GM21825 (cell line): ENCODE results near the gene KCNK18.
"Not testable (repeated sequence)": the region's sequence is repeated elsewhere in the genome, so short reads cannot be mapped to it uniquely, and the experiment has no call there.

Experiments
- ATAC-seq: cut with Tn5 transposase; IDR thresholded peaks from one replicate; pipeline ENCODE4 v1.9.1; 2021; ENCODE audit warnings: mild to moderate bottlenecking, moderate library complexity; ENCODE audit not compliant: unreplicated experiment

Gene KCNK18

DNA sequence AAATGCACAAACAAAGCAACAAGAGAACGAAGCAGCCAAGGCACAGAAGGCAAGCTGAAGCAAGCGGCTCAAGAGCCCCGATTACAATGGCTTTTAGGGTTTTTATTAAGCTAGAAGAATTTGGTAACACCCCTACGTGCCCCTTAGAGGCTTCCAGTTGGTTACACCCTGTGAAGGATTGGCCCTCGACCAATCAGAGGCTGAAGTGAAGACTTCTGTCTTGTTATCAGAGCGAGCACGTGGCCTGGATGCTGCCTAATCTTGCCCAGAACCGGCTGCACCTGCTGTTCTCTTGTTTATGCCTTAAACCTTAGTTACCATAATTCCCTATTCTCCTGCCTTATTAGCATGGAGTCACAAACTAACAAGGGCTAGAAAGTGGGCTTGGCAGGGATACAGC lies 21.4 kb downstream of the KCNK18 start:
- no peak for ATAC-seq

DNA sequence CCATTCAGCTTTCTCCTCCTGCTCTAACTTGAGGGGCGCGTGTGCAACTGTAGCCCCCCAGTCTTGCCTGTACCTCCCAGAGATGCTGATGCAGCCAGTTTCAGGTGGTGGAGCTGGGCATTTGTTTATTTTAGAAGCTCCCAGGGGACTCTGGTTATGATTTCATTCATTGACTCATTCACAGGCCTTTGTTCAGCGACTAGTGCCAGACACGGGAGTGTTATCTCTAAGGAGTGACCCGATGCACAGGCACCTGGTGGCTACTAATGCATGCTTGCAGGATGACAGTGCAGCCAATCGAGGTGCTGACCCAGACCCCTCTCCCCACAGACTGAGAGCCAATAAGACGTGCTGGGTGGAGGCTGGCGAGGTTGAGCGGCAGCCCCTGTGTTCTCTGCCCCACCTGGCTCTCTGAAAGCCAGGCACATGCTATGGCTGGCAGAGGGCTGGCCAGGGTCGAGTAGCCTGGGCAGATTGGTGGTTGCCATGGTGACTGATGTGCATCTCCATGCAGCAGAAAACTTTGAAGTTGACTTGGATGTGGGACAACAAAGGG lies 23.9 kb downstream of the KCNK18 start:
- no peak for ATAC-seq

GRCh38 chr10:117222552-117222951 lies 25.3 kb downstream of the KCNK18 start:
- no peak for ATAC-seq

- no peak for ATAC-seq
Measured at GRCh38 chr10:117222976-117223692, 25.8 kb downstream of the KCNK18 start.

DNA sequence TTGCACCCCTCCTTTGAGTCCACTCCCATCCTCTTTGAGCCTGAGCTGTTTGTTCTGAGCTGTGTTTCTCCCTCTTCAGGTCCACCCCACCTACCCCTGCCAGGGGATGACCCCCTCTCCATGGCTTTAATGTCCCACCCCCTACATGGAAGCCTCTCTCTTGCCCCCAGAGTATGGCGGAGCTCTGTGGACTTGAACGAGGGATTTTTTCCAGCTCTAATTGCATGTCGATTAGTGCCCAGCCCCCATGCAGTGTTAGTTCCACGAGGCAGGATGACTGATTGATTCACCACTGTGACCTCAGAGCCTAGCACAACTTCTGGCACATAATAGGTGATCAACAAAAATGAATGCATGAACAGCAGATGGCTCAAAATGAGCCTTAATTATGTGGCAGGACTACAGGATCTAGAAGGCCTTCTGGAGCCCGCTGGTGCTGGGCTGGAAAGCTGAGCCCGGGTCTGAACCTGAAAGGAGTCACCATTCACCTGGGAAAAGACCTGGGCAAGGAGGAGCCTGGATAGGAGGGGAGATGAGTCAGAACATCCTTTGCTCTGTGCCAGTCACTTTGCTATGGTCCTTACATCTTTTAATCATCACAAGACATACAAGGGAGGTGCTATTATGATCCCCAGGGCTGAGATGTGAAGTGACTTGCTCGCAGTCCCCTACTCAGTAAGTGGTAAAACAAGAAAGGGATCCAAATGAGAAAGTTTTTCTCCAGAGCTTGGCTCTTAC lies 26.6 kb downstream of the KCNK18 start:
- ATAC-seq = no peak

GRCh38 chr10:117224881-117225280 lies 27.6 kb downstream of the KCNK18 start:
- no peak for ATAC-seq

- no peak for ATAC-seq
Measured at GRCh38 chr10:117226813-117227451, 29.6 kb downstream of the KCNK18 start.

- ATAC-seq = no peak
Measured at GRCh38 chr10:117228210-117228609, 30.9 kb downstream of the KCNK18 start.

GRCh38 chr10:117230107-117230506 lies 32.8 kb downstream of the KCNK18 start:
- ATAC-seq = not testable (repeated sequence)

DNA sequence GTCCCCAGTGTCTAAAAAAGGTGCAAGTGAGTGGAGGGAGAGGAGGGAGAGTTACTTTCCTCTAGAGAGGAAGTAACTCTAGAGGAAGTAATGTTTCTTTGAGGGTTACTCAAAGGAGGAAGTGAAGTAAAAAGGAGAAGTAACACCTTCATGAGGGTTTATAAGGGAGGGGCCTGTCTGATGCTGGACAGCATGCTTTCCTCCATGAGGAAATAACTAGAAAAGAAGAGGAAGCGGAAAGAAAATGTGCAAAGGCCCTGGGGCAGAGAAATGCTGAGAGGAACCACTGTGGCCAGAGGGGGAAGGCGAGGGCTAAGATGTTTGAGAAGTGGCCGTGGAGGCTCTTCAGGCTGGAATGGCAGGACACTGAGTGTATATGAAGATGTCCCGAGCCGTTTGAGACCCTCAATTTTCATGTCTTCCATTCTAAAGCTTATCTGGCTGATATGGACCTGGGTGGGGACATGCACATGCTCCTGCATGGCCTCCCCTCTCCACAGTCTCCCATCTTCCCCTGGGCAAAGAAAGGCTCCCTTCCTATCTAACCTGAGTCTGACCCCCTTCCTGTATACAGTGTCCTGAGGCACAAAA lies 40.2 kb downstream of the KCNK18 start:
- no peak for ATAC-seq

DNA sequence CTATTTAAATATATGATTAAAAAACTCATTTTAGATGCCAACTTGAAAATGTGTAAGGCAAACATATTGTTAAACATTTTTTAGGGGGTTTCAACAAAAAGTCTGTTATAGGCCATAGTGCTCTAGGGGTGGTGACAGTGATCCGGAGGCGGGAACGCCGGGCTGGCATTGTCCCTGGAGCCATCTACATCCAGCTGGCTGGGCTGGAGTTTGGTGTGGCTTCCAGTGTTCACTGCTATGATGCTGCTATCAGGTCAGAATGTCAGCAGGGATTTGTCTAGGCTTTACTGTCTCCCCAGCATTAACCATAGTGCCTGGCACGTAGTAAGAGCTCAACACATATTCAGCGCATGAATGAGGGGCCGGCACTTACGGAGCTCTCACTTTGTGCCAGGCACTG lies 41.8 kb downstream of the KCNK18 start:
- ATAC-seq = no peak

GRCh38 chr10:117239721-117240620 lies 42.7 kb downstream of the KCNK18 start:
- ATAC-seq = no peak

GRCh38 chr10:117240621-117241529 lies 43.6 kb downstream of the KCNK18 start, which contains the start of gene SLC18A2:
TSS of gene SLC18A2 (plus strand) at chr10:117241114. CDS start at chr10:117241694, 580 bp downstream.
- no peak for ATAC-seq

DNA sequence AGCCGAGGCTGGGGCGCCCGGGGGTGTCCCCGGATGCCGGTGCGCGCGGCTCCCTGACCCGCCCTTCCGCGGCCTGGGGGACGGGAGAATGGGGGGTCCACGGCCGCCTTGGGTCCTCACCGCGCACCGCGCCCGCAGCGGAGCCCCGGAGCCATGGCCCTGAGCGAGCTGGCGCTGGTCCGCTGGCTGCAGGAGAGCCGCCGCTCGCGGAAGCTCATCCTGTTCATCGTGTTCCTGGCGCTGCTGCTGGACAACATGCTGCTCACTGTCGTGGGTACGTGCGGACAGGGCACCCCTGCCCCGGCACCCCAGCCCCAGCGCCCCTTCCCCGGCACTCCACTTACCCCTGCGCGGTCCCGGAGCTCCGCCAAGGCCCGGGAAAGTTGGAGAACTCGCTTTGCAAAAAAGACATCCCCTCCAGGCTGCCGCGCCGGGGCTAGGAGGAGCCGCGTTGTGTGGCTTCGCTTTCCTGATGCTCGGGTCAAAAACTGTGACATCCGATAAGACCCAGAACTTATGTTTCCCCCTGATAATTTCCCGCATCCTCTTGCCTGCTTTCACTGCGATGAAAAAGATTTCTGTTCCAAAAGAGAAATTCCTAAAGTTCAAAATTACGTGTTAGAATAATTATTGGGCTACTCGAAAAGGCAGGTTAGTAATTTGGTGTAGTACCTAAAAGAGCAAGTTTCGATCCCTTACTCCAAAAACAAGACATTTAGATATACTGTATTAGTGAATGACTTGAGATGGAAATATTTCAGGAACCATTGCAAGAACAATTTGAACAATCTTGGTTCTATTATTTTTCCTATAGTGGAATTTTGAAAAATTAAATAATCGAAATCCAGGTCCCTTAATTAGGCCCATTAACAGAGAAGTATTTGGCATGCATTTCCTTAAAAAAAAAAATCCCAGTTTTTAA lies 44.5 kb downstream of the KCNK18 start:
- no peak for ATAC-seq

GRCh38 chr10:117242463-117242832 lies 45.2 kb downstream of the KCNK18 start:
- no peak for ATAC-seq

- ATAC-seq = no peak
Measured at GRCh38 chr10:117246997-117247671, 49.8 kb downstream of the KCNK18 start.

- ATAC-seq = no peak
Measured at GRCh38 chr10:117248750-117249465, 51.6 kb downstream of the KCNK18 start.
